Spleen (tissue), 7 donors: ENCODE results near the gene MEI4.

Experiments used
- CTCF ChIP-seq, 11 experiments: fragments of 200-600 bp in 7 of 11; fragments of 450-650 bp in 4 of 11; sonication (generic) in 4 of 11; IDR thresholded peaks in 8 of 11; conservative IDR thresholded peaks in 3 of 11; 1 replicate in 7 of 11; 2 replicates in 4 of 11; pipeline versions ENCODE4 v1.4.0 to v1.8.0; 2016 to 2021; ENCODE audit warnings: antibody characterized with exemption in 11 of 11, inconsistent platforms in 4 of 11, mild to moderate bottlenecking in 1 of 11
- POLR2AphosphoS5 ChIP-seq, 3 donors: sonication (generic); formaldehyde crosslinking; IDR thresholded peaks; one replicate each; pipeline ENCODE4 v1.5.1; 2017; ENCODE audit warnings: antibody characterized with exemption in 3 of 3
- donor health status: DM: no; HTN: no; CAD: no; lungs with moderate emphysema.
- donor health status: DM: no; HTN: no; CAD: no.
- donor health status: DM: no; HTN: no; CAD: no.

GRCh38 chr6:77844822-77845221, 192.0 kb downstream of the MEI4 start:
- TF ChIP-seq CTCF (IDR thresholded peaks at IDR 0.05 in 8 of 11, conservative IDR thresholded peaks at IDR 0.05 in 3 of 11) (no peak), POLR2AphosphoS5 (IDR thresholded peaks at IDR 0.05) (no peak)
